ENCODE data around the gene PSEN1.

The PSEN1 gene

GRCh38 chr14:73220634-73221033 lies 84.3 kb downstream of the PSEN1 start:
- in situ Hi-C loops (cut with MboI; ENCODE audit: low sequenced_read_pairs, unreplicated experiment): no loop called here
- no peak for DNase-seq (ENCODE audit: low spot score)
- TF ChIP-seq CTCF (IDR thresholded peaks at IDR 0.05; ENCODE audit: borderline replicate concordance, control extremely low read depth, extremely low read depth, insufficient read depth, missing control alignments): no peak

GRCh38 chr14:73221945-73222344 lies 85.6 kb downstream of the PSEN1 start:
- in situ Hi-C loops (cut with MboI; ENCODE audit: low sequenced_read_pairs, unreplicated experiment): no loop called here
- no peak for DNase-seq (ENCODE audit: low spot score)
- no peak for TF ChIP-seq CTCF (IDR thresholded peaks at IDR 0.05; ENCODE audit: borderline replicate concordance, control extremely low read depth, extremely low read depth, insufficient read depth, missing control alignments)

GRCh38 chr14:73223049-73223448 lies 86.7 kb downstream of the PSEN1 start:
- no peak for TF ChIP-seq CTCF (IDR thresholded peaks at IDR 0.05; ENCODE audit: borderline replicate concordance, control extremely low read depth, extremely low read depth, insufficient read depth, missing control alignments)
- in situ Hi-C loops (cut with MboI; ENCODE audit: low sequenced_read_pairs, unreplicated experiment): no loop called here
- DNase-seq (ENCODE audit: low spot score): peak; percentile 56

- DNase-seq (ENCODE audit: low spot score): no peak
- no peak for TF ChIP-seq CTCF (IDR thresholded peaks at IDR 0.05; ENCODE audit: borderline replicate concordance, control extremely low read depth, extremely low read depth, insufficient read depth, missing control alignments)
- in situ Hi-C loops (cut with MboI; ENCODE audit: low sequenced_read_pairs, unreplicated experiment): no loop called here
Observed at GRCh38 chr14:73225496-73225895, 89.2 kb downstream of the PSEN1 start.

- no peak for DNase-seq (ENCODE audit: low spot score)
- in situ Hi-C loops (cut with MboI; ENCODE audit: low sequenced_read_pairs, unreplicated experiment): no loop called here
- no peak for TF ChIP-seq CTCF (IDR thresholded peaks at IDR 0.05; ENCODE audit: borderline replicate concordance, control extremely low read depth, extremely low read depth, insufficient read depth, missing control alignments)
Observed at GRCh38 chr14:73227812-73228781, 91.8 kb downstream of the PSEN1 start.

- DNase-seq (ENCODE audit: low spot score): no peak
- TF ChIP-seq CTCF (IDR thresholded peaks at IDR 0.05; ENCODE audit: borderline replicate concordance, control extremely low read depth, extremely low read depth, insufficient read depth, missing control alignments): no peak
- in situ Hi-C loops (cut with MboI; ENCODE audit: low sequenced_read_pairs, unreplicated experiment): no loop called here
Observed at GRCh38 chr14:73230051-73230450, 93.7 kb downstream of the PSEN1 start.

All from GM13976 (cell line).